Tibial nerve (tissue), 4 donors: ENCODE results near the gene TCEAL4. TPM values are rescaled to one million over a fixed set of nuclear protein-coding genes. Genes with fewer than 3 reads are reported as not detected.
A peak's percentile ranks its signal among the peaks of the same experiment; 100 is the strongest.

Source experiments
- DNase-seq, 2 donors: peaks; one replicate each; pipeline ENCODE4 v3.0.0-alpha.2; 2019; ENCODE audit warnings: low spot score in 2 of 2
- H3K27ac ChIP-seq, 4 donors: fragments of 200-600 bp; sonication (generic) in 3 of 4; one replicate each; pipeline ENCODE4 v1.5.1; 2017 to 2019; ENCODE audit warnings: mild to moderate bottlenecking in 1 of 4
- H3K27me3 ChIP-seq, 2 donors: fragments of 200-600 bp; sonication (generic) in 1 of 2; one replicate each; pipeline versions ENCODE4 v1.5.1 to v1.6.0; 2017 to 2019
- H3K36me3 ChIP-seq, 3 donors: fragments of 200-600 bp; sonication (generic); one replicate each; pipeline ENCODE4 v1.5.1; 2018 to 2019
- H3K4me1 ChIP-seq, 4 donors: fragments of 200-600 bp; sonication (generic) in 3 of 4; one replicate each; pipeline ENCODE4 v1.5.1; 2017 to 2019
- H3K4me3 ChIP-seq, 4 donors: fragments of 200-600 bp; sonication (generic) in 3 of 4; one replicate each; pipeline ENCODE4 v1.5.1; 2017 to 2019; ENCODE audit warnings: mild to moderate bottlenecking in 1 of 4, moderate library complexity in 1 of 4
- H3K9me3 ChIP-seq, 4 donors: fragments of 200-600 bp; sonication (generic) in 3 of 4; one replicate each; pipeline ENCODE4 v1.5.1; 2017 to 2019
- EP300 ChIP-seq, 2 donors: sonication (generic); formaldehyde crosslinking; IDR thresholded peaks; one replicate each; pipeline ENCODE4 v1.6.1; 2017; ENCODE audit warnings: antibody characterized with exemption in 2 of 2, mild to moderate bottlenecking in 1 of 2
- POLR2A ChIP-seq, 2 donors: fragments of 450-650 bp; IDR thresholded peaks; one replicate each; pipeline ENCODE4 v1.6.1; 2017; ENCODE audit warnings: antibody characterized with exemption in 2 of 2, mild to moderate bottlenecking in 2 of 2, moderate library complexity in 2 of 2
- WGBS, 2 donors: methylation state at CpG; one replicate each; pipeline ENCODE4 v1.1.5; 2018; 5-methylcytosine and 5-hydroxymethylcytosine counted together
- total RNA-seq, 4 donors: library from RNA; depleted of rRNA; stranded (reverse); fragments of >200 nt; gene quantifications; one replicate each; pipeline ENCODE4 v1.1.0, GENCODE V29; 2016
- TF ChIP-seq, protein P1 (sequence below), 5 experiments: fragments of 200-600 bp in 3 of 5; fragments of 450-650 bp in 2 of 5; sonication (generic) in 3 of 5; IDR thresholded peaks; one replicate each; pipeline ENCODE4 v1.5.1; 2016 to 2019; ENCODE audit warnings: antibody characterized with exemption in 5 of 5, mild to moderate bottlenecking in 3 of 5, moderate library complexity in 2 of 5

TCEAL4 gene
- total RNA-seq, result 100 to 1,000 TPM; 164 to 453 (median 204) TPM

DNA sequence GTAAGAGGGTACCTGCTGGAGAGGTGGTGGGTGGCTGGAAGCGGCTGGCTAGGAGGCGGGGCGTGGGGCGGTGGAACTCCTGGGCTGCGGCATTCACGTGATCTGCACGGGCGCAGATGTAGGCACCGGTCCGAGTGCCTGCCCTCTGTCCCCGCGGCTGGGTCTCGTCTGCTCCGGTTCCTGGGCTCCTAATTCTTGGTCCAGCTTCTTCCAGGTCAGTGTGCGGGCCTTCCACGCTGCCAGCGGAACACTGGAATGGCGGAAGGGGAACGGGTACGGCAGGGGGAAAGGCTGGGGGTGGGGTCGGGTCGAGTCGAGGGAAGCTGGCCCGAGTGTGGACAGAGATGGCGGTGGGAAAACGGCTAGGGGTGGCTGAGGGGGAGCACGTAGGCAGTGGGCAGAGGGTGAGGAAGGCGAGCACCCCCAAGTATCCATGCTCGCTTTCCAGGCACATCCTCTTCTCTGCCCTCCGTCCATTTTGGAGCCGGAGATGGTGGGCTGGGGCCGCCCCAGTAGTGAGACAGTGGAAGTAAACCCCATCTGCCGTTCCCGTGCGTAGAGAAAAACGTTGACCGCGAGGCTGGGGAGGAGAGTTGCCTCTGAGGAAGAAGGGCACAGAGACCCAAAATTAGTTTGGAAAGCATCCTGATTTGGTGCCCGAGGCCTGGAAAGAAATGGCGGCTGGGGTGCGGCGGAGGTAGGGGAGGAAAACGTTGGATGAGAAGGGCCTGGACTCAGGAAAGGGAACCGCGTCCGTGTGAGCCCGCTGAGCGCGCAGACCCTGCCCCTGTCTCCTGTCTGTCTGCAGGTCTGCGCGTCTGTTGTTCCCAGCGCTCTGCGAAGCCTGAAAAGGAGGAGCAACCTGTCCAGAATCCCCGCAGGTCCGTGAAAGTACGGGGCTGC lies at the start of gene TCEAL4:
TCEAL4 (plus strand) TSS at position 105 of the 903 bp plus-strand sequence. CDS start 1,161 bp downstream, outside the sequence.
- TF ChIP-seq POLR2A (IDR thresholded peaks at IDR 0.05) (peak in 1 of 2 donors; percentile 55), EP300 (IDR thresholded peaks at IDR 0.05) (peak in 1 of 2 donors; percentile 83)
- TF ChIP-seq, protein P1, sequence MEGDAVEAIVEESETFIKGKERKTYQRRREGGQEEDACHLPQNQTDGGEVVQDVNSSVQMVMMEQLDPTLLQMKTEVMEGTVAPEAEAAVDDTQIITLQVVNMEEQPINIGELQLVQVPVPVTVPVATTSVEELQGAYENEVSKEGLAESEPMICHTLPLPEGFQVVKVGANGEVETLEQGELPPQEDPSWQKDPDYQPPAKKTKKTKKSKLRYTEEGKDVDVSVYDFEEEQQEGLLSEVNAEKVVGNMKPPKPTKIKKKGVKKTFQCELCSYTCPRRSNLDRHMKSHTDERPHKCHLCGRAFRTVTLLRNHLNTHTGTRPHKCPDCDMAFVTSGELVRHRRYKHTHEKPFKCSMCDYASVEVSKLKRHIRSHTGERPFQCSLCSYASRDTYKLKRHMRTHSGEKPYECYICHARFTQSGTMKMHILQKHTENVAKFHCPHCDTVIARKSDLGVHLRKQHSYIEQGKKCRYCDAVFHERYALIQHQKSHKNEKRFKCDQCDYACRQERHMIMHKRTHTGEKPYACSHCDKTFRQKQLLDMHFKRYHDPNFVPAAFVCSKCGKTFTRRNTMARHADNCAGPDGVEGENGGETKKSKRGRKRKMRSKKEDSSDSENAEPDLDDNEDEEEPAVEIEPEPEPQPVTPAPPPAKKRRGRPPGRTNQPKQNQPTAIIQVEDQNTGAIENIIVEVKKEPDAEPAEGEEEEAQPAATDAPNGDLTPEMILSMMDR (IDR thresholded peaks at IDR 0.05), result no peak
- Histone ChIP-seq H3K4me3 (peak within 1 kb of the TSS; percentile 39 to 70 (median 50)), H3K36me3 (no peaks in the 10 kb centered on the region), H3K4me1 (peaks cover 0 to 5% (median 2%) of the 10 kb centered on the region in 4 donors), H3K27ac (peak within 1 kb of the TSS; percentile 82 to 96 (median 88)), H3K9me3 (no peaks in the 10 kb centered on the region), H3K27me3 (peaks cover 0 to 17% of the 10 kb centered on the region in 2 donors)
- peak; percentile 45 to 56 for DNase-seq
- WGBS, 2 donors, result 0 to 39% methylated on average over 38 to 56 of the region's 56 CpGs

DNA sequence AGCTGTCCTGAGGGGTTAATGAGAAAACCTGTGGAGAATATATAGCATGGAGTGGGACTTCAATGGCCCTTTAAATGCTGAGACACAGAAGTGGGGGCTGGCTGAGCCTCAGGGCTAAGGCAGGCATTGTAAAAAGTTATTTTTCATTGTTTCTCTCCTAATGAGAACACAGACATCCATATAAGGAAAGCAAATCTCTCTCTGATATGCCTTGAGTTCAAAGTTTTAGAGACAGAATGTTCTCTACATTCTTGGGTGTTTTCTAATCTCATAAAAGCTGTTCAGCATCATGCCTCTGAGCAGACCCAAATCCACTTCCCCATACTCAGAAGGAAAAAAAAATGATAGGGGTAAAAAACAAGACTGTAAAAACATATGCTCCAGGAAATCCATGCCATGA lies 49.2 kb upstream of the TCEAL4 start:
- H3K27me3 ChIP-seq, result no peaks in the 10 kb centered on the region
- no peaks in the 10 kb centered on the region for H3K36me3 ChIP-seq
- H3K4me3 ChIP-seq, result no peak overlapping the region
- TF ChIP-seq POLR2A (IDR thresholded peaks at IDR 0.05) (peak in 1 of 2 donors; percentile 21), EP300 (IDR thresholded peaks at IDR 0.05) (peak; percentile 53 to 73)
- TF ChIP-seq, protein P1 (IDR thresholded peaks at IDR 0.05), result no peak
- H3K9me3 ChIP-seq, result no peaks in the 10 kb centered on the region
- H3K4me1 ChIP-seq, result peaks cover 0 to 23% (median 0%) of the 10 kb centered on the region in 4 donors
- peak overlapping the region; percentile 67 to 92 (median 80) for H3K27ac ChIP-seq
- no peak for DNase-seq

DNA sequence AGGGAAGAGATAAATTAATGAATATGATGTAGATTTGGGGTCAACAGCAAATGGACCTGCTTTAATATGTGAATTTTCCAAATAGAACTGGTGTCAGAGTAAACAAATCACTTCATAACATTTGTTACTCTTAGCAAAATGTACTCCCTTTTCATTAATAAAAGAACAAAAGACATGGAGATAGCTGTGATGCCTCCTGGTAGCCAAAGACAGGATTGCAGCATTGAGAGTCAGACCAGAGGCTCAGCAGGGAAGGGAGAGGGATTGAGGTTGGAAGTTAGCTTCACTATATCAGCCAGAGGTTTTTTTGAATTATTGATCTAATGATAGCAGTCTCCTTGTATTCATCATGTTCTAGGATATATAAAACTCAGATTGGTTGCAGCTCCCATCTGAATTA lies 48.6 kb upstream of the TCEAL4 start:
- no peak for DNase-seq
- H3K27me3 ChIP-seq, result no peaks in the 10 kb centered on the region
- peaks cover 0 to 23% (median 0%) of the 10 kb centered on the region in 4 donors for H3K4me1 ChIP-seq
- H3K27ac ChIP-seq, result peak overlapping the region; percentile 67 to 92 (median 80)
- no peak overlapping the region for H3K4me3 ChIP-seq
- no peaks in the 10 kb centered on the region for H3K36me3 ChIP-seq
- no peaks in the 10 kb centered on the region for H3K9me3 ChIP-seq
- TF ChIP-seq POLR2A (IDR thresholded peaks at IDR 0.05), result no peak
- TF ChIP-seq, protein P1 (IDR thresholded peaks at IDR 0.05), result no peak
- TF ChIP-seq EP300 (IDR thresholded peaks at IDR 0.05), result no peak

DNA sequence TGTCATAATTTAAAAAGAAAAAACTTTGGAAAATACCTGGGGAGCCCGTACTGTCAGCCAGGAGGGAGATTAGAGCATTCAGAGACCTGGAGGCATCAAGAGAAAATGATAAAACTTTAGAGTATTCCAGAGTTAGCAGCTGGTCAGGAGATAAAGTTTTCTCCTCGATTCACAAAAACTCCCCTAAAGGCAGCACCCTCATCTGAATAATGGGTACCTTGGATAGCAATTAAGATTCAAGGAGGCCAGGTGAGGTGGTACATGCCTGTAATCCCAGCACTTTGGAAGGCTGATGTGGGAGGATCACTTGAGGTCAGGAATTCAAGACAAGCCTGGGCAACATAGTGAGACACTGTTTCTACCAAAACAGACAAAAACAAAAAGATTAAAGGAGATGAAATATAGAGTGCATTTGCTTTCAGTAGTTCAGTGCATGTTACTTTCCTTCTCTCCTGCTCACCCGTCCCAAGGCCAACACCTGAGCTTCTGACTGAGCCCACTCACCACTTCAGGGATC lies 47.4 kb upstream of the TCEAL4 start:
- 74 to 96% methylated on average over 3 of the region's 3 CpGs for WGBS, 2 donors
- Histone ChIP-seq H3K4me1 (peaks cover 0 to 23% (median 0%) of the 10 kb centered on the region in 4 donors), H3K9me3 (no peaks in the 10 kb centered on the region), H3K36me3 (no peaks in the 10 kb centered on the region), H3K4me3 (no peak overlapping the region), H3K27me3 (no peaks in the 10 kb centered on the region), H3K27ac (peak overlapping the region; percentile 65 to 92 (median 78))
- TF ChIP-seq POLR2A (IDR thresholded peaks at IDR 0.05) (no peak), EP300 (IDR thresholded peaks at IDR 0.05) (no peak)
- TF ChIP-seq, protein P1 (IDR thresholded peaks at IDR 0.05), result no peak
- DNase-seq, result no peak

DNA sequence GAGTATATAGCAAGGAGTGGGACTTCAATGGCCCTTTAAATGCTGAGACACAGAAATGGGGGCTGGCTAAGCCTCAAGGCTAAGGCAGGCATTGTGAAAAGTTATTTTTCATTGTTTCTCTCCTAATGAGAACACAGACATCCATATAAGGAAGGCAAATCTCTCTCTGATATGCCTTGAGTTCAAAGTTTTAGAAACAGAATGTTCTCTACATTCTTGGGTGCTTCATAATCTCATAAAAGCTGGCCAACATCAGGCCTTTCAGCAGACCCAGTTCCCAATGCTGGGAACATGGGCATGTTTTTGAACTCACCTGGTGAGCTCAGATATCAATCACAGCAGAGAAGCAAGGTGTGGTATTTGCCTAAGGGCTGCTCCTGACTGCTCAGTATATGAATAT lies 46.6 kb upstream of the TCEAL4 start:
- peak in 1 of 2 donors; percentile 29 for TF ChIP-seq POLR2A (IDR thresholded peaks at IDR 0.05)
- TF ChIP-seq, protein P1 (IDR thresholded peaks at IDR 0.05), result no peak
- peak; percentile 70 to 73 for TF ChIP-seq EP300 (IDR thresholded peaks at IDR 0.05)
- Histone ChIP-seq H3K27me3 (no peaks in the 10 kb centered on the region), H3K9me3 (no peaks in the 10 kb centered on the region), H3K4me3 (no peak overlapping the region), H3K36me3 (no peaks in the 10 kb centered on the region), H3K27ac (peak overlapping the region; percentile 65 to 92 (median 78)), H3K4me1 (peaks cover 0 to 23% (median 0%) of the 10 kb centered on the region in 4 donors)
- DNase-seq, result no peak
